GM23248 (cell line): Measurements from ENCODE around the gene ST6GALNAC3. TPM values are rescaled to one million over a fixed set of nuclear protein-coding genes. Genes with fewer than 3 reads are reported as not detected.

Experiments
- DNase-seq: peaks from one replicate; pipeline ENCODE4 v3.0.0-alpha.2; 2015
- H2AFZ ChIP-seq: fragments of 200-600 bp; sonication (generic); 2 replicates; pipeline ENCODE4 v1.6.1; 2016; ENCODE audit warnings: antibody characterized with exemption
- H3F3A ChIP-seq: fragments of 200-600 bp; sonication (generic); 2 replicates; pipeline ENCODE4 v1.6.1; 2016; ENCODE audit warnings: mild to moderate bottlenecking, antibody characterized with exemption, mixed run types; ENCODE audit not compliant: insufficient read depth
- H3K27ac ChIP-seq: fragments of 200-600 bp; sonication (generic); 2 replicates; pipeline ENCODE4 v1.5.1; 2016; ENCODE audit warnings: mild to moderate bottlenecking
- H3K27me3 ChIP-seq: fragments of 200-600 bp; sonication (generic); replicated peaks from 2 replicates; pipeline ENCODE4 v1.6.1; 2016; ENCODE audit warnings: mild to moderate bottlenecking; ENCODE audit not compliant: insufficient read depth
- H3K36me3 ChIP-seq: fragments of 200-600 bp; sonication (generic); 2 replicates; pipeline ENCODE4 v1.6.1; 2016; ENCODE audit warnings: low read depth, mild to moderate bottlenecking
- H3K4me1 ChIP-seq: fragments of 200-600 bp; sonication (generic); 2 replicates; pipeline ENCODE4 v1.6.1; 2016; ENCODE audit warnings: mild to moderate bottlenecking; ENCODE audit not compliant: insufficient read depth
- H3K4me2 ChIP-seq: fragments of 200-600 bp; sonication (generic); one replicate; pipeline ENCODE4 v1.6.1; 2016; ENCODE audit warnings: mild to moderate bottlenecking; ENCODE audit not compliant: unreplicated experiment
- H3K4me3 ChIP-seq: fragments of 200-600 bp; sonication (generic); 2 replicates; pipeline ENCODE4 v1.5.1; 2016; ENCODE audit warnings: mild to moderate bottlenecking
- H3K79me2 ChIP-seq: fragments of 200-600 bp; sonication (generic); 2 replicates; pipeline ENCODE4 v1.6.1; 2016; ENCODE audit warnings: mild to moderate bottlenecking; ENCODE audit not compliant: insufficient read depth
- H3K9ac ChIP-seq: fragments of 200-600 bp; sonication (generic); 2 replicates; pipeline ENCODE4 v1.6.1; 2016; ENCODE audit warnings: mild to moderate bottlenecking
- H3K9me2 ChIP-seq: fragments of 200-600 bp; sonication (generic); 2 replicates; pipeline ENCODE4 v1.6.1; 2016; ENCODE audit warnings: mixed run types, mild to moderate bottlenecking, moderate library complexity; ENCODE audit not compliant: insufficient read depth
- H3K9me3 ChIP-seq: fragments of 200-600 bp; sonication (generic); one replicate; pipeline ENCODE4 v1.6.1; 2017; ENCODE audit warnings: low read depth
- H4K20me1 ChIP-seq: fragments of 200-600 bp; sonication (generic); 2 replicates; pipeline ENCODE4 v1.6.0; 2016; ENCODE audit not compliant: insufficient read depth
- EZH2 ChIP-seq: fragments of 200-600 bp; sonication (generic); IDR thresholded peaks from 2 replicates; pipeline ENCODE4 v1.6.1; 2018; ENCODE audit warnings: antibody characterized with exemption, mild to moderate bottlenecking; ENCODE audit not compliant: insufficient read depth, poor library complexity, severe bottlenecking
- EZH2phosphoT487 ChIP-seq: fragments of 200-600 bp; sonication (generic); IDR thresholded peaks from 2 replicates; pipeline ENCODE4 v1.6.1; 2018; ENCODE audit warnings: antibody characterized with exemption, moderate library complexity, mild to moderate bottlenecking, low read depth; ENCODE audit not compliant: insufficient read depth
- WGBS, 2 experiments: methylation state at CpG; one replicate each; pipeline ENCODE4 v1.1.6; 2015 to 2017; ENCODE audit warnings: low lambda C conversion rate in 2 of 2, low coverage in 1 of 2; ENCODE audit errors: missing lambda C conversion rate in 2 of 2; 5-methylcytosine and 5-hydroxymethylcytosine counted together
- in situ Hi-C: fragments of 300-500 bp; cut with MboI; formaldehyde crosslinking; loops from 2 replicates; pipeline ENCODE4 v1.15.0; 2020
- polyA plus RNA-seq: library from polyadenylated mRNA; unstranded; fragments of >200 nt; fragmentation: Nextera tagmentation; extraction: Ambion mirVana; gene quantifications from 2 replicates; pipeline ENCODE4 v1.2.1, GENCODE V29; 2016
- total RNA-seq: library from RNA; depleted of rRNA; stranded (reverse); fragments of >200 nt; shearing (Covaris generic); gene quantifications from 2 replicates; pipeline ENCODE4 v1.2.3, GENCODE V29; 2014

The ST6GALNAC3 gene
- total and polyA plus RNA-seq, 2 experiments from 2014 or later = not detected

DNA sequence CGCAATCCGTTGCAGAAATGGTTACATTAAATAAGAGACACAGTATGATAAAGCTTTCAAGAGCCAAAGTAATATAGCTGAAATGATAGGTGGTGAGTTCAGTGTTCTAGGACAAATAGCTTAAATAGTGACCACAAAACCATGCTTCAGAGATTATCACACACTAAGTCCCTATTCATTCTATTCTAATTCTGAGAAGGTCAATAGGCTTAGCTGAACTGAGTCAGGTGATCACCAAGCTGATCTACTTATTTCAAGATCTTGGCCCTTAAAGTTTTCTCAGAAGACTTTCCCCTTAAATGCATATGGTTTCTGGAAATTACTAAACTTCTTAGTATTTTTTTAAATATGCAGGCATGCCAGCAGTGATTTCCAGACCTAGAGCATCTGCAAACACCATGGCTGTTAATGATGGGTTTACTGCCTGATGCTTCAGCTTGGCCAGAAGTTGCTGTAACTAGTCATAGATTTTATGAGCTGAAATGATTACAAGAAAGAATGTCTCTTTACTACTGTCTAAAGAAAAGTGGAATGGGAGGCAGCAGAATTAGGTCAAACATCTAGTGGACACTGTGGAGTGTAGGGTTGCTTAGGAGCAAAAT, 242.9 kb downstream of the ST6GALNAC3 start:
- Histone ChIP-seq H3K27me3 (no peaks in the 10 kb centered on the region), H3K79me2 (no peaks in the 10 kb centered on the region), H3K4me3 (no peak overlapping the region), H4K20me1 (no peaks in the 10 kb centered on the region), H3K9ac (no peak overlapping the region), H2AFZ (no peak overlapping the region), H3K9me2 (no peaks in the 10 kb centered on the region), H3K36me3 (no peaks in the 10 kb centered on the region), H3K4me2 (no peak overlapping the region), H3F3A (no peaks in the 10 kb centered on the region), H3K27ac (no peak overlapping the region), H3K4me1 (no peaks in the 10 kb centered on the region), H3K9me3 (no peaks in the 10 kb centered on the region)
- no peak for TF ChIP-seq EZH2phosphoT487
- TF ChIP-seq EZH2 = no peak
- DNase-seq = peak; percentile 12
- WGBS, 2 experiments = 75 to 78% methylated on average over 2 of the region's 2 CpGs
- in situ Hi-C loops = no loop called here

DNA sequence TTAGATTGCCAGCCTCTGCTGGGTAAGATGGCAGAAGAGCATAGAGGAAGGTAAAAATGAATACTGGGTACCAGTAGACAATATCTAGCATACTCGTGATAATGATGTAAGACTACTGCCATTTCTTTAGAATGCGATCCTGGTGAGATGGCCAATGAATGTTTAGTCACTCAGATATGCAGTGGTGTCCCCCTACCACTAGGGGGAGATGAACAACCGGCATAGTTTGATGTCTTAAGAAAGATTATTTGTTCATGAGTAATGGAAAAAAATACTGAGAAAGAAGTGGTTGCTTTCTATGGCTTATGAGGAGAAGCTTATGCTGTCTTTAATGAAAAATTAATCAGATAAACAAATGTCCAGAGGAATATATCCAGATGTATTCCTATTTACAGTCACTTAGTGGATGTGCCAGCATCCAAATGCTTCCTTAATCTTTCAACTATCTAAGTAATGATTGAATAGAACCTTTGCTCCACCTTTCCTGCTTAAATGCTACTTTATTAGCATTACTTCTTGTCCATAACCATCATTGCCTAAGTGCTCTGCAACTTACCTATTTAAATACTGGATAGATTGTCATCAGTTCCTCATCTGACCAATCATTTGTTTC, 256.6 kb downstream of the ST6GALNAC3 start:
- H3K9me2 ChIP-seq = no peaks in the 10 kb centered on the region

DNA sequence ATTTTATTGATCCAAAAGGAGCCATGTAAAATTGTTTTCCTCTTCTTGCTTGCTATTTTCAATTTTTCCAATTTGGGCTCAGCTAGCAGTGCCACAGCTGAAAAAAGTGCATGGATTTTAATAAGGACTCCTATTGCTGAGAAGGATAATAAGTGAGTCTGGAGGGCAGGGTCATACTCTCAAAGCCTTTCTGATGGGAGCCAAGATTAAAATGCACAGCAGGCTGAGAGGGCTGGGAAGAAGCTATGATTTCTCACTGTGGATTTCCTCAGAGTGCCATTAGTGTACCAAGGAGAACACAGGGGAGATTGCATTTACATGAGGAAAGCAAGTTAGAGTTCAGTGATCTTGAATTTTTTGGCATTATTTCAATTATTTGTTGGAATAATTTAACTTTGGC, 261.3 kb downstream of the ST6GALNAC3 start:
- H3K9me2 ChIP-seq = no peaks in the 10 kb centered on the region
- H3K4me2 ChIP-seq = no peak overlapping the region
- H3K4me1 ChIP-seq = peaks cover 9% of the 10 kb centered on the region; the same call in 1 of the 2 replicates
- no peaks in the 10 kb centered on the region for H4K20me1 ChIP-seq
- DNase-seq = no peak
- H2AFZ ChIP-seq = no peak overlapping the region
- H3F3A ChIP-seq = no peaks in the 10 kb centered on the region
- no peaks in the 10 kb centered on the region for H3K27me3 ChIP-seq
- TF ChIP-seq EZH2phosphoT487 (no peak), EZH2 (no peak)
- no peaks in the 10 kb centered on the region for H3K79me2 ChIP-seq
- in situ Hi-C loops = loop anchor here (10.0 kb wide), 1 partner anchor 799 kb away; no protein-coding TSS in a partner anchor
- H3K9me3 ChIP-seq = no peaks in the 10 kb centered on the region
- H3K36me3 ChIP-seq = no peaks in the 10 kb centered on the region
- H3K27ac ChIP-seq = no peak overlapping the region
- H3K9ac ChIP-seq = no peak overlapping the region
- H3K4me3 ChIP-seq = no peak overlapping the region

More for the DNA sequence above, 256.6 kb downstream of the ST6GALNAC3 start:
- no peak overlapping the region for H3K9ac ChIP-seq
- TF ChIP-seq EZH2 (no peak), EZH2phosphoT487 (no peak)
- no peaks in the 10 kb centered on the region for H4K20me1 ChIP-seq
- no peaks in the 10 kb centered on the region for H3K27me3 ChIP-seq
- in situ Hi-C loops = loop anchor here (10.0 kb wide), 1 partner anchor 804 kb away; no protein-coding TSS in a partner anchor
- H3K79me2 ChIP-seq = no peaks in the 10 kb centered on the region
- no peaks in the 10 kb centered on the region for H3F3A ChIP-seq
- H3K4me2 ChIP-seq = no peak overlapping the region
- H2AFZ ChIP-seq = 0 out of 2 replicates have a peak overlapping the region, but pooled peaks have one; percentile 39
- 29 to 32% methylated on average over 3 of the region's 3 CpGs for WGBS, 2 experiments
- no peaks in the 10 kb centered on the region for H3K36me3 ChIP-seq
- no peaks in the 10 kb centered on the region for H3K4me1 ChIP-seq
- no peak overlapping the region for H3K27ac ChIP-seq
- DNase-seq = peak; percentile 79
- H3K4me3 ChIP-seq = no peak overlapping the region
- no peaks in the 10 kb centered on the region for H3K9me3 ChIP-seq

DNA sequence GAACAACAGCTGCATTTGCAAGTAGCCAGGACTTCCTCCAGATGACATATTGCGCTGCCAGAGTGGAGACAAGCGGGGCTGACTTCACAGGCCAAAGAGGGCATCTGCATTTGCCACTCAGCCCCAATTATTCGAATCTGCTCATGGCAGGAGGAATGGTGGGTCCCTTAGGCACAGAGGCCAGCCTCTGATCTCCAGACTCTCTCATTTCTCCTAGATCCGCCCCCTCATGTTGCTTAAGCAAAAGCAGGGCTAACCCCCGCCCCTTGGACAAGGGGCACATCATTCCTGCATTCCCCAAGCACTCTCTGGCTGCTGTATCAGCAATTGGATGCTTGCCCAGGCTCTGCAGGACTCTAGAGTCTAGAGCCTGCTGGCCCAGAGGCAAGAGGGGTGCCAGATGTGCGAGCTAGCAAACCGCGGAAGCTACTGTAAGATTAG, 262.4 kb downstream of the ST6GALNAC3 start:
- in situ Hi-C loops = loop anchor here (10.0 kb wide), 1 partner anchor 798 kb away; no protein-coding TSS in a partner anchor
- no peak overlapping the region for H3K4me3 ChIP-seq
- peaks cover 9% of the 10 kb centered on the region; the same call in 1 of the 2 replicates for H3K4me1 ChIP-seq
- DNase-seq = peak; percentile 96
- no peak overlapping the region for H3K27ac ChIP-seq
- no peaks in the 10 kb centered on the region for H3K27me3 ChIP-seq
- H3K36me3 ChIP-seq = no peaks in the 10 kb centered on the region
- WGBS, 2 experiments = 15 to 16% methylated on average over 8 of the region's 8 CpGs
- H2AFZ ChIP-seq = no peak overlapping the region
- no peaks in the 10 kb centered on the region for H3F3A ChIP-seq
- H4K20me1 ChIP-seq = no peaks in the 10 kb centered on the region
- no peaks in the 10 kb centered on the region for H3K9me3 ChIP-seq
- peak overlapping the region; percentile 44 for H3K4me2 ChIP-seq
- no peak overlapping the region for H3K9ac ChIP-seq
- H3K79me2 ChIP-seq = no peaks in the 10 kb centered on the region
- H3K9me2 ChIP-seq = no peaks in the 10 kb centered on the region
- no peak for TF ChIP-seq EZH2
